Measurements from ENCODE around the gene PARD3.

DNA sequence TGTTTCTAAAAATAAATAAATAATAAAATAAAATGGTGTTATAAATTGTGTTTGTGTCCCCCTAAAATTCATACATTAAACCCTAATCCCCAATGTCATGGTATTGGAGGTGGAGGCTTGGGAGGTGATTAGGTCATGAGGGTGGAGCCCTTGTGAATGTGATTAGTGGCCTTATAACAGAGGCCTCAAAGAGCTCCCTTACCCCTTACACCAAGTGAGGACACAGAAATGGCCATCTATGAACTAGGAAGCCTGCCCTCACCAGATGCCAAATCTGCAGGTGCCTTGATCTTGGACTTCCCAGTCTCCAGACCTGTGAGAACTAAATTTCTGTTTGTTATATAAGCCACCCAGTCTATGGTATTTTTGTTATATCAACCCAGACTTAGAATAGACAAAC is 738.7 kb downstream of the PARD3 start:
- no peak for TF ChIP-seq POLR2A (IDR thresholded peaks at IDR 0.05; ENCODE audit: low read depth)
- TF ChIP-seq POLR2AphosphoS5 (IDR thresholded peaks at IDR 0.05), result no peak
